ENCODE measurements around the gene KL. TPM values are rescaled to one million over a fixed set of nuclear protein-coding genes. Genes with fewer than 3 reads are reported as not detected.

KL gene
- polyA plus RNA-seq, 1 of the 3 experiments (the other 2 are of a cell fraction): 0.02 TPM

- no peak for TF ChIP-seq RFX5 (IDR thresholded peaks at IDR 0.05; ENCODE audit: low read length)
- no peak for TF ChIP-seq EZH2phosphoT487 (IDR thresholded peaks at IDR 0.05; ENCODE audit: borderline replicate concordance, low read depth)
- no peak for TF ChIP-seq PBX3 (IDR thresholded peaks at IDR 0.05)
- TF ChIP-seq IRF3 (IDR thresholded peaks at IDR 0.05; ENCODE audit: low read depth, low read length): no peak
- TF ChIP-seq SMC3 (IDR thresholded peaks at IDR 0.05; ENCODE audit: low read depth, low read length): no peak
- TF ChIP-seq USF1 (IDR thresholded peaks at IDR 0.05; ENCODE audit: borderline replicate concordance, low read depth): no peak
- TF ChIP-seq MAX (IDR thresholded peaks at IDR 0.05; ENCODE audit: low read depth): no peak
Measured at GRCh38 chr13:33109271-33109697, 93.1 kb downstream of the KL start (continued).

- H3K9ac ChIP-seq: no peak overlapping the region
- no peak for DNase-seq
- ChIA-PET CTCF (interaction anchor here (1.3 kb wide), 1 partner anchor 9 kb away, joined by 4 read pairs; no protein-coding TSS in a partner anchor), POLR2A (no interaction called here)
- no peaks in the 10 kb centered on the region for H3K9me2 ChIP-seq
- 96% methylated on average over 8 of the region's 10 CpGs for WGBS (ENCODE audit: low lambda C conversion rate)
- H3K9me3 ChIP-seq: no peaks in the 10 kb centered on the region
- peaks cover 35 to 59% of the 10 kb centered on the region in 2 experiments for H3K36me3 ChIP-seq (replicated peaks in 1 of 2; ENCODE audit: control insufficient read depth in 1 of 2, insufficient read depth in 2 of 2, low read length in 1 of 2)
- no peaks in the 10 kb centered on the region for H3F3A ChIP-seq (replicated peaks; ENCODE audit: insufficient read depth)
- no peak overlapping the region for H2AFZ ChIP-seq (ENCODE audit: low read depth)
- no peak overlapping the region for H3K27ac ChIP-seq (ENCODE audit: low read depth in 2 of 2, low read length in 1 of 2)
- H3K4me1 ChIP-seq (ENCODE audit: control insufficient read depth in 1 of 2, insufficient read depth in 2 of 2, low read depth in 1 of 2, low read length in 1 of 2): peaks cover 9 to 14% of the 10 kb centered on the region in 2 experiments
- no peaks in the 10 kb centered on the region for H3K27me3 ChIP-seq (ENCODE audit: insufficient read depth)
- no peaks in the 10 kb centered on the region for H4K20me1 ChIP-seq (ENCODE audit: insufficient read depth)
- no peak overlapping the region for H3K4me2 ChIP-seq
- no peak overlapping the region for H3K4me3 ChIP-seq (ENCODE audit: low read depth in 2 of 2, low read length in 1 of 2)
- no peaks in the 10 kb centered on the region for H3K79me2 ChIP-seq (ENCODE audit: insufficient read depth)
- TF ChIP-seq CTCF (IDR thresholded peaks at IDR 0.05) (peak; percentile 45), RAD21 (IDR thresholded peaks at IDR 0.05; ENCODE audit: low read length) (peak; percentile 42), EZH2phosphoT487 (IDR thresholded peaks at IDR 0.05; ENCODE audit: borderline replicate concordance, low read depth) (no peak), SMC3 (IDR thresholded peaks at IDR 0.05; ENCODE audit: low read depth, low read length) (0 out of 2 replicates have a peak, but pooled peaks have one; percentile 3)
Measured at GRCh38 chr13:33109801-33110200, 93.6 kb downstream of the KL start.

GRCh38 chr13:33110386-33110712 is 94.1 kb downstream of the KL start:
- Histone ChIP-seq H3K9ac (no peak overlapping the region), H3K4me2 (no peak overlapping the region), H2AFZ (ENCODE audit: low read depth) (no peak overlapping the region), H4K20me1 (ENCODE audit: insufficient read depth) (no peaks in the 10 kb centered on the region), H3K79me2 (ENCODE audit: insufficient read depth) (no peaks in the 10 kb centered on the region), H3K27ac (ENCODE audit: low read depth in 2 of 2, low read length in 1 of 2) (no peak overlapping the region), H3K9me2 (no peaks in the 10 kb centered on the region), H3K9me3 (no peaks in the 10 kb centered on the region), H3K4me1 (ENCODE audit: control insufficient read depth in 1 of 2, insufficient read depth in 2 of 2, low read depth in 1 of 2, low read length in 1 of 2) (peaks cover 9 to 14% of the 10 kb centered on the region in 2 experiments), H3K27me3 (ENCODE audit: insufficient read depth) (no peaks in the 10 kb centered on the region), H3K4me3 (ENCODE audit: low read depth in 2 of 2, low read length in 1 of 2) (no peak overlapping the region), H3F3A (replicated peaks; ENCODE audit: insufficient read depth) (no peaks in the 10 kb centered on the region), H3K36me3 (replicated peaks in 1 of 2; ENCODE audit: control insufficient read depth in 1 of 2, insufficient read depth in 2 of 2, low read length in 1 of 2) (peaks cover 35 to 62% of the 10 kb centered on the region in 2 experiments)
- TF ChIP-seq SIN3A (IDR thresholded peaks at IDR 0.05; ENCODE audit: borderline replicate concordance, low read depth, low read length) (no peak), RXRA (IDR thresholded peaks at IDR 0.05; ENCODE audit: borderline replicate concordance, low read depth) (no peak), SMC3 (IDR thresholded peaks at IDR 0.05; ENCODE audit: low read depth, low read length) (no peak), TCF12 (IDR thresholded peaks at IDR 0.05) (no peak)
- 100% methylated on average over 5 of the region's 5 CpGs for WGBS (ENCODE audit: low lambda C conversion rate)
- ChIA-PET CTCF (no interaction called here), POLR2A (no interaction called here)
- no peak for DNase-seq

Measured in SK-N-SH (cell line).